GM18909 (cell line): ENCODE data around the gene CPNE2.

ENCODE experiments used
- ATAC-seq: cut with Tn5 transposase; IDR thresholded peaks from one replicate; pipeline ENCODE4 v1.9.1; 2021; ENCODE audit warnings: mild to moderate bottlenecking; ENCODE audit not compliant: unreplicated experiment, poor library complexity

Gene CPNE2

GRCh38 chr16:57140931-57141668, 48.7 kb downstream of the CPNE2 start:
- no peak for ATAC-seq

GRCh38 chr16:57141822-57142631, 49.6 kb downstream of the CPNE2 start:
- peak; percentile 60 for ATAC-seq

- ATAC-seq, result no peak
Measured at GRCh38 chr16:57143149-57143921, 51.0 kb downstream of the CPNE2 start.

- ATAC-seq, result no peak
Measured at GRCh38 chr16:57144027-57144426, 51.6 kb downstream of the CPNE2 start.

- no peak for ATAC-seq
Measured at GRCh38 chr16:57145046-57146021, 53.0 kb downstream of the CPNE2 start.

- no peak for ATAC-seq
Measured at GRCh38 chr16:57146040-57146647, 53.8 kb downstream of the CPNE2 start.

GRCh38 chr16:57146735-57147134, 54.4 kb downstream of the CPNE2 start:
- ATAC-seq, result no peak

GRCh38 chr16:57147381-57148221, 55.2 kb downstream of the CPNE2 start:
- ATAC-seq, result no peak

GRCh38 chr16:57148481-57148880, 56.1 kb downstream of the CPNE2 start:
- no peak for ATAC-seq

- ATAC-seq, result no peak
Measured at GRCh38 chr16:57149391-57149790, 57.0 kb downstream of the CPNE2 start.

GRCh38 chr16:57150682-57151330, 58.4 kb downstream of the CPNE2 start:
- no peak for ATAC-seq

GRCh38 chr16:57151369-57151768, 59.0 kb downstream of the CPNE2 start:
- ATAC-seq, result no peak

GRCh38 chr16:57152096-57153093, 60.0 kb downstream of the CPNE2 start:
- no peak for ATAC-seq

- no peak for ATAC-seq
Measured at GRCh38 chr16:57153841-57154240, 61.5 kb downstream of the CPNE2 start.

GRCh38 chr16:57155702-57156350, 63.4 kb downstream of the CPNE2 start:
- no peak for ATAC-seq

GRCh38 chr16:57156351-57156703, 63.9 kb downstream of the CPNE2 start:
- no peak for ATAC-seq
